GM18526 (cell line): ENCODE data around the gene PTPRD.

ENCODE experiments used
- POLR2A ChIP-seq: IDR thresholded peaks from 3 replicates; pipeline ENCODE4 v1.6.1; 2011; ENCODE audit not compliant: insufficient read length; ENCODE audit errors: extremely low read depth

Gene PTPRD

GRCh38 chr9:8614926-8615440 lies 1997.8 kb downstream of the PTPRD start:
- no peak for TF ChIP-seq POLR2A

- no peak for TF ChIP-seq POLR2A
Observed at GRCh38 chr9:8613346-8613825, 1999.4 kb downstream of the PTPRD start.

- no peak for TF ChIP-seq POLR2A
Observed at GRCh38 chr9:8611153-8611552, 2001.6 kb downstream of the PTPRD start.

- TF ChIP-seq POLR2A: no peak
Observed at GRCh38 chr9:8610256-8610655, 2002.5 kb downstream of the PTPRD start.

GRCh38 chr9:8605096-8605495 lies 2007.7 kb downstream of the PTPRD start:
- no peak for TF ChIP-seq POLR2A

- no peak for TF ChIP-seq POLR2A
Observed at GRCh38 chr9:8604201-8604600, 2008.6 kb downstream of the PTPRD start.

GRCh38 chr9:8600914-8601680 lies 2011.7 kb downstream of the PTPRD start:
- no peak for TF ChIP-seq POLR2A

- TF ChIP-seq POLR2A: no peak
Observed at GRCh38 chr9:8599937-8600336, 2012.9 kb downstream of the PTPRD start.

GRCh38 chr9:8589476-8589875 lies 2023.3 kb downstream of the PTPRD start:
- no peak for TF ChIP-seq POLR2A

- TF ChIP-seq POLR2A: no peak
Observed at GRCh38 chr9:8585036-8585435, 2027.8 kb downstream of the PTPRD start.

- TF ChIP-seq POLR2A: no peak
Observed at GRCh38 chr9:8579661-8580060, 2033.1 kb downstream of the PTPRD start.

- no peak for TF ChIP-seq POLR2A
Observed at GRCh38 chr9:8576741-8577140, 2036.1 kb downstream of the PTPRD start.

GRCh38 chr9:8574846-8575245 lies 2038.0 kb downstream of the PTPRD start:
- TF ChIP-seq POLR2A: no peak

- TF ChIP-seq POLR2A: no peak
Observed at GRCh38 chr9:8572209-8572608, 2040.6 kb downstream of the PTPRD start.

GRCh38 chr9:8571643-8572042 lies 2041.2 kb downstream of the PTPRD start:
- TF ChIP-seq POLR2A: no peak

GRCh38 chr9:8570776-8571175 lies 2042.0 kb downstream of the PTPRD start:
- TF ChIP-seq POLR2A: no peak

- no peak for TF ChIP-seq POLR2A
Observed at GRCh38 chr9:8569823-8570222, 2043.0 kb downstream of the PTPRD start.
